ENCODE measurements around the gene MACF1.

Gene MACF1

DNA sequence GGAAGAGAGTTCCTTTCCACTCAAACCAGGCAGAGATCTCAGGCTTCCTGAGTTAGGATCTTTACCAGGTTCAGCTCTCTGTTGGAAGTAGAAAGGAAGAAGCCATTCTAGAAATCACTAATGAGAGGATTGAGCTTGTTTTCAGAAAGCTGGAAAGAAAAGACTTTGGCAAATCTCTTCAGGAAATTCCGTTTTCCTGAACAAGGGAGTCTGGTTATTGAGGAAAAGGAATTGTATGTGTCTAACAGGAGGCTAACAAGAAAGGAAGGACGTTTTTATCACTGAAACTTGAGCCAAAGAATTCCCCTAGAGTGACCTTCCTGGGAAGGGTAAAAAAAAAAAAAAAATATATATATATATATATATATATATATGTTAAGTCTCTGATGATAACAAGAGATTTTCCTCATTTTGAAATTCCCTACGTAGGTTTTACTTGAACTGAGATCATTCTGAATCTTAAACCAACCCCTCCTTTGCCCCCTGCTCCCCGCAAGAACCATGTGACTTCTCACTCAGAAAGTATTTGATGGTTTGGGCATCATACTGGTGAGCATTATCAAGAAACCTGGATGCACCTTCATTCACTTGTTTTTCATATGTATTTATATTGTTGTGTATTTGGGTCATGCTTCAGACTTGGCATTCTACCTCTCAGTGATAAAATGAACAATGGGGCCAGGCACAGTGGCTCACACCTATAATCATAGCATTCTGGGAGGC, 188.5 kb downstream of the MACF1 start:
- Mint-ChIP-seq H3K27me3 (no peaks in the 10 kb centered on the region), H3K4me1 (peaks cover 42 to 58% of the 10 kb centered on the region in 2 donors), H3K4me3 (no peak overlapping the region), H3K9me3 (no peaks in the 10 kb centered on the region), H3K27ac (peak overlapping the region; percentile 68), H3K36me3 (peaks cover 22 to 39% of the 10 kb centered on the region in 2 donors)
- no peak for ATAC-seq (replicated peaks)
- no peak for DNase-seq

DNA sequence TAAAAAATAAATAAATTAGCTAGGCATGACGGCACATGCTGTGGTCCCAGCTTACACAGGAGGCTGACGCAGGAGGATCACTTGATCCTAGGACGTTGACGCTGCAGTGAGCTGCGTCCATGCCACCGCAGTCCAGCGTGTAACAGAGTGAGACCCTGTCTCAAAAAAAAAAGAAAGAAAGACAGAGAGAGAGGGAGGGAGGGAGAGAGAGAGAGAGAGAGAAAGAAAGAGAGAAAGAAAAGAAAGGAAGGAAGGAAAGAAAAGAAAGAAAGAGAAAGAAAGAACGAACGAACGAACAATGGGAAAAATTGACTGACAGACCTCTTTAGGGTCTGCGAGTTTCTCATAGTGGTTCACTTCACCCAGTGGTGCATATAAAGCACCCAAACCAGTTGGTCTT, 189.2 kb downstream of the MACF1 start:
- Mint-ChIP-seq H3K36me3 (peaks cover 16 to 34% of the 10 kb centered on the region in 2 donors), H3K4me1 (peaks cover 48 to 64% of the 10 kb centered on the region in 2 donors), H3K27me3 (no peaks in the 10 kb centered on the region), H3K9me3 (no peaks in the 10 kb centered on the region), H3K27ac (no peak overlapping the region), H3K4me3 (no peak overlapping the region)
- ATAC-seq (replicated peaks), result no peak
- no peak for DNase-seq

DNA sequence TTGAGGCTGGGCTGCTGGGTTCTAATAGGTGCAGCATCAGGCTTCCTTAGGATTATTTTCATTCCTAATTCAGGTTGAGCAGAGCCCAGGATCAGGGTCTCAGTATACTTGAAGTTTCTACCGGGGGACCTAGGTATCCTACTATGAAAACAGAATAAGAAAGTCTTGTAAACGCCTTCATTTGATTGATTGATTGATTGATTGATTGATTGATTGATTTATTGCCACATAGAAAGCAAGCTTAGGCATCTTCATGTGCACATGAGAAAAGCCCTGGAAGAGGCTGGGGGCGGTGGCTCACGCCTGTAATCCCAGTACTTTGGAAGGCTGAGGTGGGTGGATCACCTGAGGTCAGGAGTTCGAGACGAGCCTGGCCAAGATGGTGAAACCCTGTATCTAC, 189.6 kb downstream of the MACF1 start:
- DNase-seq (no peak), ATAC-seq (replicated peaks) (no peak)
- Mint-ChIP-seq H3K27me3 (no peaks in the 10 kb centered on the region), H3K4me1 (peaks cover 52 to 68% of the 10 kb centered on the region in 2 donors), H3K9me3 (no peaks in the 10 kb centered on the region), H3K4me3 (no peak overlapping the region), H3K27ac (peak overlapping the region; percentile 56), H3K36me3 (peaks cover 16 to 34% of the 10 kb centered on the region in 2 donors)

DNA sequence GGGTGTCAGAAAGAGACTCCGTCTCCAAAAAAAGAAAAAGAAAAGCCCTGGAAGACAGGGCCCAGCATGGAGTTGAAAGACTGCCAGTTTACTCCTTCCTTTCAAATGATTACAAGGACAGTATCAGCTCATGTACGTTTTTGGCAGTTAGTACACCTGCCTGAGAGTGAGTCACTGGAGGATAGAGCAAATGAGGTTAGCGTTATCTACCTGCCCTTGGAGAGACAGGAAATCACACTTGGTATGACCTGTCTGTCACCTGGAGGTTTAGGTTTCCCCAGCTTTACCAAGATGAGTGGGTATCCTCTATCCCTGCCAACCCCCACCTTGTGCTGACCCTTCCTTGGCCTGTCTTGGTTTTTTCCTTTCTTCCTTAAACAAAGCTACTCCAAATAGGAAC, 190.1 kb downstream of the MACF1 start:
- peaks cover 16 to 36% of the 10 kb centered on the region in 2 donors for H3K36me3 Mint-ChIP-seq

DNA sequence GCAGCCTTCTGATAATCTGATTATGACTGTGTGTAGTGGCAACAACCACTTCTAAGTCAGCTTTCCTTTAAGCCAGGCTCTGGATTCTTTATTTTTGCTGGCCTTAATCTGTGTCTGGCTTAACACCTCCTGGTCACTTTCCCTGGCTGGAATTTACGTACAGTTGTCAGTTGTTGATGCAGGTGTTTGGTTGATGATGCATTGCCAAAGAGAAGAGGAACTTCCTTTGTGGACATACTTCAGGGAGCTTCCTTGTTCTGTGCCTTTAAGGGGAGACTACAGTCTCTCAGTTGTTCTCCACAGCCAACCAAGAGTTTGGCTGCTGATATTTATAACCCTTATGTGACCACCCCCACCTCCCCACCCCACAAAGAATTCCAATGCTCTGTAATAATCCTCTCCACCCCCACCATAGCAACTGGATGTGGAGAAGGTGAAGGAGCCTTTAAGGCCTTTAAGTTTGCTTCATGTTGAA, 190.9 kb downstream of the MACF1 start:
- DNase-seq (no peak), ATAC-seq (replicated peaks) (peak; percentile 42 to 57)
- peaks cover 13 to 35% of the 10 kb centered on the region in 2 donors for H3K36me3 Mint-ChIP-seq
- H3K27ac Mint-ChIP-seq, result no peak overlapping the region
- H3K27me3 Mint-ChIP-seq, result no peaks in the 10 kb centered on the region
- H3K4me3 Mint-ChIP-seq, result no peak overlapping the region
- peaks cover 58 to 77% of the 10 kb centered on the region in 2 donors for H3K4me1 Mint-ChIP-seq
- H3K9me3 Mint-ChIP-seq, result no peaks in the 10 kb centered on the region

More for the DNA sequence above, 190.1 kb downstream of the MACF1 start:
- Mint-ChIP-seq H3K4me3 (no peak overlapping the region), H3K4me1 (peaks cover 54 to 72% of the 10 kb centered on the region in 2 donors), H3K27ac (peak overlapping the region; percentile 56), H3K9me3 (no peaks in the 10 kb centered on the region), H3K27me3 (no peaks in the 10 kb centered on the region)
- ATAC-seq (replicated peaks) (peak; percentile 44 to 50), DNase-seq (no peak)

DNA sequence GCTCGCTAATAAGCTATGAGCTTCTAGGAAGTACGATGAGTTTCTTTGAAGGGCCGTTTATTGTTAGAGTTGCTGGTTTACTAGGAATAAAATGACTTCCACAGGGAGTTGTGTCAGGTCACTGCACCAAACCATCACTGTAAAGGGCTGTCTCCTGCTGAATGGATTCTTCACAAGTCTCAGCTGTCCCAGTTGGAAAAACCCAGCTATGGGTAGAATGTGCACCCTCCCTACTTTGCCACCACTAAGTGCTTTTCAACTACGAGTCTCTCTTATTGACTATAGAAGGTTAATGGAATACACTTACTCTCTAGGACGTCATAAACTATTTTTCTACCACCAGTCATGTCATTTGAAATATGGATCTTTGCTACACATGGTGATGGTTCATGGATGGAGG, 192.2 kb downstream of the MACF1 start:
- H3K9me3 Mint-ChIP-seq, result no peaks in the 10 kb centered on the region
- no peak for ATAC-seq (replicated peaks)
- no peak overlapping the region for H3K4me3 Mint-ChIP-seq
- H3K27me3 Mint-ChIP-seq, result no peaks in the 10 kb centered on the region
- no peak for DNase-seq
- H3K36me3 Mint-ChIP-seq, result peaks cover 7 to 28% of the 10 kb centered on the region in 2 donors
- H3K27ac Mint-ChIP-seq, result no peak overlapping the region
- H3K4me1 Mint-ChIP-seq, result peaks cover 52 to 72% of the 10 kb centered on the region in 2 donors

DNA sequence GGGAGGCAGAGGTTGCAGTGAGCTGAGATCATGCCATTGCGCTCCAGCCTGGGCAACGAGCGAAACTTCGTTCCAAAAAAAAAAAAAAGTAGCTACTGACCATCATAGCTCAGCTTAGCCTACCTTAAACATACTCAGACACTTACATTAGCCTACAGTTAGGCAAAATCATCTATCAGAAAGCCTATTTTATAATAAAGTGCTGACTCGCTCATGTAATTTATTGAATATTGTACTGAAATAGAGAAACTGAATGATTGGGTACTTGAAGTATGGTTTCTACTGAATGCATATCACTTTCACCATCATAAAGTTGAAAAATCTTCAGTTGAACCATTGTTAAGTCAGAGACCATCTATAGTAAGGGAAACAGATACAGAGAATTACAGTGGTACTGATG, 193.0 kb downstream of the MACF1 start:
- DNase-seq (no peak), ATAC-seq (replicated peaks) (no peak)
- Mint-ChIP-seq H3K27me3 (no peaks in the 10 kb centered on the region), H3K9me3 (no peaks in the 10 kb centered on the region), H3K4me1 (peaks cover 48 to 69% of the 10 kb centered on the region in 2 donors), H3K27ac (no peak overlapping the region), H3K4me3 (no peak overlapping the region), H3K36me3 (peaks cover 6 to 24% of the 10 kb centered on the region in 2 donors)

DNA sequence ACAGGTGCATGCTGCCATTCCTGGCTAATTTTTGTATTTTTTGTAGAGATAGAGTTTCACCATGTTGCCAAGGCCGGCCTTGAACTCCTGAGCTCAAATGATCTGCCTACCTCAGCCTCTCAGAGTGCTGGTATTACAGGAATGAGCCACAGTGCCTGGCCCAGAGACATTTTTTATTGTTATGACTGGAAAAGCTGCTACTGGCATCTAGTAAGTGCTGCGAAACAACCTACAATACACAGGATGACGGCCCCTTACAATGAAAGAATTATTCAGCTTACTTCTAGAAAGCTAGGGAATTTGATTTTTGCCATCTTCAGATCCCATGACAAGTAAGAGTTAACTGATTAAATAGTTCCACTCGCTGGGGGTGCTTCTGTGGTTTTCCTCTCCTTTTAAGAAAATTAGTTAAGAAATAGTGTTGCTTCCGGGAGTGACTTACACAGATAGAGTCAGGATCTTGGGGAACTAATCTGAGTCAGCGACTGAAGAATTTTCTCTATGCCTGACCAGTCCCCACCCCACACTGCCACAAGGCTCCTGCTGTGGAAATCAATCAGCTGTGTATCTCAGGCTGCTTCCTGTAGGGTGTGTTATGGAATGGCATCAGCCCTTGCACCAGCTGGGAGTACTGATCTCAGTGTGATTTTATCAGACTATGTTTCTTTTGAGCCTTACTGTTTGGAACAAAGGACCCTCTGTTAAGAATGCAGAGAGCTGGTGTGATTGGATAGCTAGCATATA, 194.0 kb downstream of the MACF1 start:
- no peaks in the 10 kb centered on the region for H3K9me3 Mint-ChIP-seq
- no peak overlapping the region for H3K27ac Mint-ChIP-seq
- no peaks in the 10 kb centered on the region for H3K27me3 Mint-ChIP-seq
- ATAC-seq (replicated peaks) (peak; percentile 79 to 86), DNase-seq (no peak)
- no peak overlapping the region for H3K4me3 Mint-ChIP-seq
- H3K4me1 Mint-ChIP-seq, result peaks cover 48 to 67% of the 10 kb centered on the region in 2 donors
- H3K36me3 Mint-ChIP-seq, result peaks cover 8 to 21% of the 10 kb centered on the region in 2 donors

DNA sequence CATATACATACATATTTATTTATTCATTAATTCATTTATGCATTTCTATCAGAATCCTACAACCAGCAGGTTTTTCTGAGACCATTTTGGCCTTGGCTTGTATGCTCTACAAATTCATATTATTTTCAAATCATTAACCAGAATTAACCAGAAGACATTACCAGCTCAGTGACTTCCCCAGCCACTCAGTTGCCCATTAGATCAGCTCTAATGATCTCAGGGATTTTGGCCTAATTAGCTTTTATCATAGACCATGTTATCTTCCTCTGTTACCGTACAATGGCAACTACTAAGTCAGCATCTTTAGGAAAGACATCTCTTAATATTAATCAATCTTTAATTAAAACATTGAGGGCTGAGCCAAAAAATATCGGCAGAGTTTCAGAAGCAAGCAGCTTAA, 196.6 kb downstream of the MACF1 start:
- no peak for ATAC-seq (replicated peaks)
- Mint-ChIP-seq H3K4me1 (peaks cover 33 to 52% of the 10 kb centered on the region in 2 donors), H3K9me3 (no peaks in the 10 kb centered on the region), H3K4me3 (no peak overlapping the region), H3K27ac (no peak overlapping the region), H3K27me3 (no peaks in the 10 kb centered on the region), H3K36me3 (peaks cover 5 to 20% of the 10 kb centered on the region in 2 donors)
- no peak for DNase-seq

DNA sequence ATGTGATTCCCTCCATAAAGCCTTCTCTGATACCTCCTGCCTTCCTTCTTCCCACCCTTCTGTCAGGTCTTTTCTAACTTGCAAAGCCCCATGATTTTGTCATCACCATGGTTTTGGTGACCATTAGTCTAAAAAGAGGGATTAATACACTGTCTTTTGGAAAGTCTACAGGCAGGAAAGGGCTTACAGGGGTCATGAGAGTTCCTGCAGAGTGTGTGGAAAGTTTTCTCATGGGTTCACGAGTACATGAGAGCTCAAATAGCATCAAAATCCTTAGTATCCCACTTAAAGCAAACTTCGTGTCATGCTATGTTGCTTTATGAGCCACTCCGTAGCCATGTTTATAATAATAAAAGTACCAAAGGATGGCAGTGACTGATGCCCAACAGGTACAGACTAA, 200.4 kb downstream of the MACF1 start:
- no peaks in the 10 kb centered on the region for H3K27me3 Mint-ChIP-seq
- no peak overlapping the region for H3K27ac Mint-ChIP-seq
- H3K4me3 Mint-ChIP-seq, result no peak overlapping the region
- DNase-seq (no peak), ATAC-seq (replicated peaks) (no peak)
- peaks cover 5 to 16% of the 10 kb centered on the region in 2 donors for H3K36me3 Mint-ChIP-seq
- H3K4me1 Mint-ChIP-seq, result peaks cover 20 to 39% of the 10 kb centered on the region in 2 donors
- no peaks in the 10 kb centered on the region for H3K9me3 Mint-ChIP-seq

DNA sequence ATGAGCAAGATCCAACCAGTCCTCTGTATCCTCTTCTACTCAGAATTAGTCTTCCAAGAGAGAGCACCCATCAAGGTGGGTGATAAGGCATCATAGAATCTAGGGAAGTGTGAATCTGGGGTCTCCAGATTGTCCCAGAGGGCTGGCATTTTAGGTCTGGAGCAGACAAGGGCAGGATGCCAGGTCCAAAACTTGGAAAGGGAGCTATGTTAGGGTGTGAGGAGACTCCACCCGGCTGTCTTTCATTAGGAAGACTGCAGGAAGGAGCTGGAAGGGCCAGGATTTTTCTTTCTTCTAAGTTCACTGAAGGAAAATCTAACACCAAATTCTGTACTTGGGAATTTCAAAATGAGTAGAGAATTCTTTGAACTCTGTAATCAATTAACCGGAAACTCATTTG, 200.9 kb downstream of the MACF1 start:
- peaks cover 22 to 42% of the 10 kb centered on the region in 2 donors for H3K4me1 Mint-ChIP-seq
- no peak for DNase-seq
- no peak for ATAC-seq (replicated peaks)
- no peaks in the 10 kb centered on the region for H3K9me3 Mint-ChIP-seq
- H3K27me3 Mint-ChIP-seq, result no peaks in the 10 kb centered on the region
- H3K27ac Mint-ChIP-seq, result peak overlapping the region; percentile 88
- no peak overlapping the region for H3K4me3 Mint-ChIP-seq
- H3K36me3 Mint-ChIP-seq, result peaks cover 5 to 18% of the 10 kb centered on the region in 2 donors

DNA sequence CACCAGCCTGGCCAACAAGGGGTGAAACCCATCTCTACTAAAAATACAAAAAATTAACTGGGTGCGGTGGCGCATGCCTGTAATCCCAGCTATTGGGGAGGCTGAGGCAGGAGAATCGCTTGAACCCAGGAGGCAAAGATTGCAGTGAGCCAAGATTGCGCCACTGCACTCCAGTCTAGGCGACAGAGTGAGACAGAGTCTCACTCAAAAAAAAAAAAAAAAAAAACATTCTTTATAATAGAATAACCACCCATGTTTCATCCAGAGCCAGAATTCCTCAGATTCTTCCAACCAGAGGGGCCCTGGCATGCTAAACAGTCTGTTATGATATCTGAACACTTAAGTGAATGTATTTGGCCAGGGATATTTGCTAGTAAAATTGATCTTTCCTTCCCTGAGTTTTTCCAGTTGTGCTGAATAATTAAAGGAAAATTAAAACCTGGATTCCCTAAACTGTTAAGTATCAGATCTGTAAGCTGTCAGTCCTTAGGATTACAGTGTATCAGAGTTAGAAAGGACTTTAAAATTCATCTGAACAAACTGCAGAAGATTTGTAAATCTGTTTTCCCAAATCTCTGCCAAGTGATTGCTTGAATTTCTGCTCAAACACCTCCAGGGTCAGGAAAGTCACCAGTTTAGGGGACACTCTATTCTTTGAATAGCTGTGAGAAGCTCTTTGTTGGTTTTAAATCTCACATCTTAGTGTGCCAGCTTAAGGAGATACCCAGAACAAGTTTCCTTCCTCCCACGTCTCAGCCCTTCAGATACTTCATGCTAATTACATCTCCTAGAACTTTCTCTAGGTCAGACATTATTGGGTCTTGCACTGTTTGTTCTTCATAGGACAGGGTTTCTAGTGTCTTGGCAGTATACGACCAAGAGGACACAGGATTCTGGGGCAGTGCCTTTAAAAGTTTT, 202.3 kb downstream of the MACF1 start:
- no peaks in the 10 kb centered on the region for H3K27me3 Mint-ChIP-seq
- no peak for ATAC-seq (replicated peaks)
- H3K4me3 Mint-ChIP-seq, result no peak overlapping the region
- DNase-seq, result no peak
- H3K9me3 Mint-ChIP-seq, result no peaks in the 10 kb centered on the region
- H3K27ac Mint-ChIP-seq, result no peak overlapping the region
- H3K36me3 Mint-ChIP-seq, result peaks cover 5 to 27% of the 10 kb centered on the region in 2 donors
- H3K4me1 Mint-ChIP-seq, result peaks cover 30 to 49% of the 10 kb centered on the region in 2 donors

DNA sequence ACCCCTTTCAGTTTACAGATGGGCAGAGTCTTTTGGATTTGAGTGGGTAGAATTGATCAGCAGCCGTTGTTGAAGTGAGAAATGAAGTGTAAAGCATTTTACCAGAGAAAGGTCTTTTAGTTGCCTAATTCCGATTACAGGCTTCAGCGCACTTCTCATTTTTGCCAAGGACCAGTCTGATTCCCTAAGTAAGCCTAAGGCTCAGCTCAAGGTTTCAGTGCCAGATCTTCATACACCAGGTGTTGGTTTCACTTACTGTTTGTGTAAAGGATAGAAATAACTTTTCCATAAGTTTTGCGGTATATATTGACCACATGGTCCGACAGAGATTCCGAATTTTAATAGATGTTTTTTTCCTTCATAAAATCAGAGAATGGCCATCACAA, 203.0 kb downstream of the MACF1 start:
- no peak overlapping the region for H3K27ac Mint-ChIP-seq
- H3K36me3 Mint-ChIP-seq, result peaks cover 8 to 29% of the 10 kb centered on the region in 2 donors
- H3K9me3 Mint-ChIP-seq, result no peaks in the 10 kb centered on the region
- peak overlapping the region; percentile 86 to 89 for H3K4me3 Mint-ChIP-seq
- H3K4me1 Mint-ChIP-seq, result peaks cover 36 to 47% of the 10 kb centered on the region in 2 donors
- DNase-seq (no peak), ATAC-seq (replicated peaks) (no peak)
- H3K27me3 Mint-ChIP-seq, result no peaks in the 10 kb centered on the region

Data from stimulated activated naive B cell treated with anti-CD40 and anti-IgM and Interleukin-4, amounts not matched to agents 10 μg/mL and 1 μg/mL and 100 μg/mL, for 72 hours (primary cell).